Gastrocnemius medialis (tissue), 4 donors: ENCODE measurements around the gene HSD17B14. TPM values are rescaled to one million over a fixed set of nuclear protein-coding genes. Genes with fewer than 3 reads are reported as not detected.

ENCODE experiments used
- ATAC-seq, 2 donors: fragments of 150-250 bp; one replicate each; pipeline ENCODE4 v1.9.1; 2016
- DNase-seq, 2 donors: peaks; one replicate each; pipeline ENCODE4 v3.0.0-alpha.2; 2019
- H3K27ac ChIP-seq, 4 donors: fragments of 200-600 bp; sonication (generic); 1 replicate in 1 of 4; 2 replicates in 3 of 4; pipeline ENCODE4 v1.5.1; 2016 to 2018; ENCODE audit warnings: mild to moderate bottlenecking in 2 of 4, moderate library complexity in 1 of 4
- H3K27me3 ChIP-seq, 3 donors: fragments of 200-600 bp; sonication (generic) in 2 of 3; 1 replicate in 1 of 3; 2 replicates in 2 of 3; pipeline versions ENCODE4 v1.5.1 to v1.6.0; 2016 to 2019; ENCODE audit warnings: mild to moderate bottlenecking in 1 of 3, moderate library complexity in 1 of 3
- H3K36me3 ChIP-seq, 2 donors: fragments of 200-600 bp; sonication (generic) in 1 of 2; one replicate each; pipeline ENCODE4 v1.5.1; 2017 to 2018
- H3K4me1 ChIP-seq, 2 donors: fragments of 200-600 bp; sonication (generic) in 1 of 2; one replicate each; pipeline ENCODE4 v1.5.1; 2016 to 2017; ENCODE audit warnings: mild to moderate bottlenecking in 2 of 2
- H3K4me3 ChIP-seq, 4 donors: fragments of 200-600 bp; sonication (generic) in 3 of 4; 1 replicate in 1 of 4; 2 replicates in 3 of 4; pipeline ENCODE4 v1.5.1; 2016 to 2019; ENCODE audit warnings: mild to moderate bottlenecking in 2 of 4
- H3K9me3 ChIP-seq, 3 donors: fragments of 200-600 bp; sonication (generic) in 2 of 3; 1 replicate in 1 of 3; 2 replicates in 2 of 3; pipeline ENCODE4 v1.5.1; 2016 to 2019
- CTCF ChIP-seq, 5 experiments: fragments of 450-650 bp in 3 of 5; fragments of 200-600 bp in 2 of 5; sonication (generic) in 2 of 5; IDR thresholded peaks in 4 of 5; conservative IDR thresholded peaks in 1 of 5; 1 replicate in 4 of 5; 2 replicates in 1 of 5; pipeline ENCODE4 v1.5.1; 2016 to 2019; ENCODE audit warnings: antibody characterized with exemption in 5 of 5, mild to moderate bottlenecking in 3 of 5, moderate library complexity in 3 of 5
- POLR2A ChIP-seq, 2 donors: fragments of 450-650 bp; IDR thresholded peaks; one replicate each; pipeline ENCODE4 v1.6.1; 2017; ENCODE audit warnings: antibody characterized with exemption in 2 of 2, mild to moderate bottlenecking in 2 of 2, moderate library complexity in 2 of 2
- in situ Hi-C, 4 donors: fragments of 200-750 bp; cut with MboI; loops; one replicate each; pipeline versions ENCODE4 v1.15.0 to v1.8.0; 2017; ENCODE audit warnings: low sequenced_read_pairs in 4 of 4
- intact Hi-C: fragments of 100-400 bp; cut with DNase I; formaldehyde crosslinking; loops from one replicate; pipeline ENCODE4 v1.15.1; 2023; ENCODE audit warnings: low total_unique reads
- total RNA-seq, 4 donors: library from RNA; depleted of rRNA; stranded (reverse); fragments of >200 nt; gene quantifications; one replicate each; pipeline versions ENCODE4 v1.1.0 to v1.2.3, GENCODE V29; 2016

Gene HSD17B14
- total RNA-seq, 4 donors from 2014 or later, result 1.2 to 1.9 (median 1.7) TPM; not detected in 1

GRCh38 chr19:48835734-48836088 lies 580 bp downstream of the HSD17B14 start:
- TF ChIP-seq POLR2A (IDR thresholded peaks at IDR 0.05), result peak; percentile 11 to 51
- peak; percentile 91 to 99 (median 92) for TF ChIP-seq CTCF (IDR thresholded peaks at IDR 0.05 in 4 of 5, conservative IDR thresholded peaks at IDR 0.05 in 1 of 5)
- DNase-seq (peak; percentile 91 to 97), ATAC-seq (peak; percentile 99 to 100)
- intact Hi-C loops, result loop anchor here (1.0 to 5.0 kb wide), 2 partner anchors 40 to 93 kb away; partner anchors contain the start of gene RASIP1
- Histone ChIP-seq H3K27me3 (no peaks in the 10 kb centered on the region), H3K4me1 (peaks cover 0 to 7% of the 10 kb centered on the region in 2 donors), H3K4me3 (peak overlapping the region; percentile 24 to 42 (median 34)), H3K36me3 (no peaks in the 10 kb centered on the region), H3K27ac (peak overlapping the region; percentile 65 to 72 (median 66)), H3K9me3 (no peaks in the 10 kb centered on the region)
- in situ Hi-C loops, result no loop called here

- intact Hi-C loops, result no loop called here
- ATAC-seq, result no peak
These were observed 2.3 kb downstream of the HSD17B14 start for GRCh38 chr19:48833977-48834376.

GRCh38 chr19:48833049-48833448 lies 3.2 kb downstream of the HSD17B14 start:
- intact Hi-C loops (no loop called here), in situ Hi-C loops (loop anchor here in 1 of 4 donors (5.0 kb wide), 1 partner anchor 41 kb away; no protein-coding TSS in a partner anchor)
- Histone ChIP-seq H3K27ac (no peak overlapping the region), H3K4me1 (peaks cover 0 to 7% of the 10 kb centered on the region in 2 donors), H3K4me3 (no peak overlapping the region), H3K36me3 (no peaks in the 10 kb centered on the region), H3K27me3 (no peaks in the 10 kb centered on the region), H3K9me3 (no peaks in the 10 kb centered on the region)
- ATAC-seq, result no peak
- no peak for TF ChIP-seq POLR2A (IDR thresholded peaks at IDR 0.05)
- no peak for TF ChIP-seq CTCF (IDR thresholded peaks at IDR 0.05 in 4 of 5, conservative IDR thresholded peaks at IDR 0.05 in 1 of 5)
- DNase-seq, result no peak

More at GRCh38 chr19:48833977-48834376, 2.3 kb downstream of the HSD17B14 start:
- Histone ChIP-seq H3K9me3 (no peaks in the 10 kb centered on the region), H3K27me3 (no peaks in the 10 kb centered on the region), H3K27ac (no peak overlapping the region), H3K4me1 (peaks cover 0 to 7% of the 10 kb centered on the region in 2 donors), H3K4me3 (no peak overlapping the region), H3K36me3 (no peaks in the 10 kb centered on the region)
- no peak for TF ChIP-seq CTCF (IDR thresholded peaks at IDR 0.05 in 4 of 5, conservative IDR thresholded peaks at IDR 0.05 in 1 of 5)
- TF ChIP-seq POLR2A (IDR thresholded peaks at IDR 0.05), result no peak
- no peak for DNase-seq
- in situ Hi-C loops, result loop anchor here in 1 of 4 donors (5.0 kb wide), 1 partner anchor 42 kb away; no protein-coding TSS in a partner anchor

- intact Hi-C loops, result no loop called here
- no peaks in the 10 kb centered on the region for H3K9me3 ChIP-seq
- no peak for ATAC-seq
- in situ Hi-C loops, result loop anchor here in 1 of 4 donors (5.0 kb wide), 1 partner anchor 39 kb away; no protein-coding TSS in a partner anchor
- DNase-seq, result no peak
- peaks cover 0 to 2% of the 10 kb centered on the region in 2 donors for H3K4me1 ChIP-seq
- H3K4me3 ChIP-seq, result no peak overlapping the region
- no peaks in the 10 kb centered on the region for H3K27me3 ChIP-seq
- TF ChIP-seq CTCF (IDR thresholded peaks at IDR 0.05 in 4 of 5, conservative IDR thresholded peaks at IDR 0.05 in 1 of 5) (no peak), POLR2A (IDR thresholded peaks at IDR 0.05) (no peak)
- H3K36me3 ChIP-seq, result no peaks in the 10 kb centered on the region
- no peak overlapping the region for H3K27ac ChIP-seq
These were observed 5.3 kb downstream of the HSD17B14 start for GRCh38 chr19:48830965-48831364.

- Histone ChIP-seq H3K4me1 (no peaks in the 10 kb centered on the region), H3K27me3 (no peaks in the 10 kb centered on the region), H3K27ac (no peak overlapping the region), H3K9me3 (no peaks in the 10 kb centered on the region), H3K4me3 (no peak overlapping the region), H3K36me3 (no peaks in the 10 kb centered on the region)
- ATAC-seq (no peak), DNase-seq (no peak)
- intact Hi-C loops (no loop called here), in situ Hi-C loops (loop anchor here in 1 of 4 donors (5.0 kb wide), 1 partner anchor 38 kb away; no protein-coding TSS in a partner anchor)
- TF ChIP-seq POLR2A (IDR thresholded peaks at IDR 0.05) (no peak), CTCF (IDR thresholded peaks at IDR 0.05 in 4 of 5, conservative IDR thresholded peaks at IDR 0.05 in 1 of 5) (no peak)
These were observed 6.2 kb downstream of the HSD17B14 start for GRCh38 chr19:48830088-48830487.
